HG02970 (cell line): ENCODE measurements around the gene GIGYF2.
"Not testable (repeated sequence)": the region's sequence is repeated elsewhere in the genome, so short reads cannot be mapped to it uniquely, and the experiment has no call there.

Experiments used
- ATAC-seq: cut with Tn5 transposase; IDR thresholded peaks from one replicate; pipeline ENCODE4 v1.9.1; 2021; ENCODE audit warnings: mild to moderate bottlenecking, moderate library complexity, moderate number of reproducible peaks; ENCODE audit not compliant: unreplicated experiment, low FRiP score

GIGYF2 gene

GRCh38 chr2:232697059-232697806 lies at the start of gene GIGYF2:
Gene GIGYF2 (plus strand): TSS chr2:232697331. CDS start chr2:232735198, 37,867 bp downstream.
- ATAC-seq, result peak; percentile 82

GRCh38 chr2:232649033-232649432 lies 48.1 kb upstream of the GIGYF2 start:
- ATAC-seq, result no peak

- ATAC-seq, result no peak
Measured at GRCh38 chr2:232652505-232652851, 44.7 kb upstream of the GIGYF2 start.

GRCh38 chr2:232653441-232653840 lies 43.7 kb upstream of the GIGYF2 start:
- ATAC-seq, result no peak

- no peak for ATAC-seq
Measured at GRCh38 chr2:232655392-232655791, 41.7 kb upstream of the GIGYF2 start.

GRCh38 chr2:232658217-232658785 lies 38.8 kb upstream of the GIGYF2 start:
- no peak for ATAC-seq

GRCh38 chr2:232659359-232659758 lies 37.8 kb upstream of the GIGYF2 start:
- ATAC-seq, result no peak

- no peak for ATAC-seq
Measured at GRCh38 chr2:232662486-232663260, 34.5 kb upstream of the GIGYF2 start.

GRCh38 chr2:232666051-232666805 lies 30.9 kb upstream of the GIGYF2 start:
- no peak for ATAC-seq

- ATAC-seq, result no peak
Measured at GRCh38 chr2:232667989-232668583, 29.0 kb upstream of the GIGYF2 start.

- ATAC-seq, result no peak
Measured at GRCh38 chr2:232668805-232669444, 28.2 kb upstream of the GIGYF2 start.

- ATAC-seq, result no peak
Measured at GRCh38 chr2:232672588-232672987, 24.5 kb upstream of the GIGYF2 start.

GRCh38 chr2:232674491-232674890 lies 22.6 kb upstream of the GIGYF2 start:
- ATAC-seq, result no peak

GRCh38 chr2:232675381-232675780 lies 21.8 kb upstream of the GIGYF2 start:
- ATAC-seq, result no peak

- no peak for ATAC-seq
Measured at GRCh38 chr2:232680006-232680405, 17.1 kb upstream of the GIGYF2 start.

- ATAC-seq, result no peak
Measured at GRCh38 chr2:232681527-232681926, 15.6 kb upstream of the GIGYF2 start.

- ATAC-seq, result no peak
Measured at GRCh38 chr2:232683368-232683767, 13.8 kb upstream of the GIGYF2 start.

- ATAC-seq, result not testable (repeated sequence)
Measured at GRCh38 chr2:232685391-232685790, 11.7 kb upstream of the GIGYF2 start.

GRCh38 chr2:232687382-232688160 lies 9.6 kb upstream of the GIGYF2 start:
- ATAC-seq, result no peak
